IMR-90 (cell line): ENCODE results near the gene NRG4.

Source experiments
- CEBPB ChIP-seq: IDR thresholded peaks from 2 replicates; pipeline ENCODE4 v1.6.1; 2012; ENCODE audit warnings: low read depth, low read length, improper control_type of control experiment
- CTCF ChIP-seq: conservative IDR thresholded peaks from 2 replicates; pipeline ENCODE4 v1.5.1; 2012; ENCODE audit warnings: mild to moderate bottlenecking, low read depth, low read length, improper control_type of control experiment
- ELK1 ChIP-seq: fragments of 150-350 bp; IDR thresholded peaks from 2 replicates; pipeline ENCODE4 v1.6.1; 2016; ENCODE audit warnings: low read depth, mild to moderate bottlenecking, low read length, moderate library complexity, borderline replicate concordance
- FOS ChIP-seq: fragments of 150-350 bp; IDR thresholded peaks from 2 replicates; pipeline ENCODE4 v1.6.1; 2016; ENCODE audit warnings: low read depth, low read length
- MXI1 ChIP-seq: IDR thresholded peaks from 2 replicates; pipeline ENCODE4 v1.6.1; 2012; ENCODE audit warnings: low read depth, mild to moderate bottlenecking, low read length, moderate library complexity, borderline replicate concordance
- POLR2A ChIP-seq: IDR thresholded peaks from 2 replicates; pipeline ENCODE4 v1.6.1; 2012; ENCODE audit warnings: mild to moderate bottlenecking, low read depth, low read length
- RAD21 ChIP-seq: IDR thresholded peaks from 2 replicates; pipeline ENCODE4 v1.6.1; 2012; ENCODE audit warnings: low read length, improper control_type of control experiment
- RFX5 ChIP-seq: IDR thresholded peaks from 2 replicates; pipeline ENCODE4 v1.8.0; 2012; ENCODE audit warnings: low read depth, mild to moderate bottlenecking, low read length, moderate library complexity
- SMC3 ChIP-seq: fragments of 150-350 bp; IDR thresholded peaks from 2 replicates; pipeline ENCODE4 v1.6.1; 2016; ENCODE audit warnings: low read depth, mild to moderate bottlenecking, antibody characterized with exemption, low read length, moderate library complexity
- USF2 ChIP-seq: fragments of 150-350 bp; IDR thresholded peaks from 2 replicates; pipeline ENCODE4 v1.6.1; 2017; ENCODE audit warnings: mild to moderate bottlenecking, antibody characterized with exemption, low read length, low read depth

- TF ChIP-seq CEBPB (no peak), RFX5 (no peak), POLR2A (no peak), CTCF (no peak), RAD21 (no peak), USF2 (no peak), MXI1 (no peak), SMC3 (no peak), FOS (no peak), ELK1 (no peak)
Measured at GRCh38 chr15:76058714-76059319, 46.6 kb upstream of the NRG4 start.
